ENCODE measurements around the gene MICU1. TPM values are rescaled to one million over a fixed set of nuclear protein-coding genes. Genes with fewer than 3 reads are reported as not detected.

MICU1 gene
- total and polyA plus RNA-seq, 2 experiments from 2014 or later, result 27.5 to 52.3 TPM

DNA sequence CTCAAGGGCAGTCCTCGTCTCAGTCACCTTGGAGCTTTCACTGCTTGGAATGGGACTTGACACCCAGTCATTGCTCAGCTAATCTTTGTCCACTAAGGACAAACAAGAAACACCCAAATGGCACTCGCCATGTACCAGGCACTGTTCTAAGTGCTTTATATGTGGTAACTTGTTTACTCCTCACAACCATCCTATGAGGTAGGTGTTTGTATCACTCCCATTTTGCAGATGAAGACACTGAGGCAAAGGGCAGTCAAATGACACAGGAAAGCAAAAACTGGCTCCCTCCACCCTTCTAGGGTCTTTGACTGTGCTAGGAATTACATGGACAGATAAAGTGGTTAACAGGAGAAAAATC is 295.8 kb downstream of the MICU1 start:
- Mint-ChIP-seq H3K27me3 (ENCODE audit: insufficient read depth, low read depth, poor library complexity) (peaks cover 29% of the 10 kb centered on the region), H3K27ac (no peak overlapping the region), H3K36me3 (ENCODE audit: low read depth) (peaks cover 16% of the 10 kb centered on the region), H3K4me1 (peaks cover 53% of the 10 kb centered on the region), H3K9me3 (no peaks in the 10 kb centered on the region; the same call in 1 of the 3 replicates), H3K4me3 (no peak overlapping the region)
- H3K36me3 ChIP-seq (ENCODE audit: insufficient read depth), result no peaks in the 10 kb centered on the region; the same call in 1 of the 2 replicates
- H4K20me1 ChIP-seq (replicated peaks; ENCODE audit: insufficient read depth), result no peaks in the 10 kb centered on the region
- no peak for ATAC-seq
- TF ChIP-seq, protein P1, sequence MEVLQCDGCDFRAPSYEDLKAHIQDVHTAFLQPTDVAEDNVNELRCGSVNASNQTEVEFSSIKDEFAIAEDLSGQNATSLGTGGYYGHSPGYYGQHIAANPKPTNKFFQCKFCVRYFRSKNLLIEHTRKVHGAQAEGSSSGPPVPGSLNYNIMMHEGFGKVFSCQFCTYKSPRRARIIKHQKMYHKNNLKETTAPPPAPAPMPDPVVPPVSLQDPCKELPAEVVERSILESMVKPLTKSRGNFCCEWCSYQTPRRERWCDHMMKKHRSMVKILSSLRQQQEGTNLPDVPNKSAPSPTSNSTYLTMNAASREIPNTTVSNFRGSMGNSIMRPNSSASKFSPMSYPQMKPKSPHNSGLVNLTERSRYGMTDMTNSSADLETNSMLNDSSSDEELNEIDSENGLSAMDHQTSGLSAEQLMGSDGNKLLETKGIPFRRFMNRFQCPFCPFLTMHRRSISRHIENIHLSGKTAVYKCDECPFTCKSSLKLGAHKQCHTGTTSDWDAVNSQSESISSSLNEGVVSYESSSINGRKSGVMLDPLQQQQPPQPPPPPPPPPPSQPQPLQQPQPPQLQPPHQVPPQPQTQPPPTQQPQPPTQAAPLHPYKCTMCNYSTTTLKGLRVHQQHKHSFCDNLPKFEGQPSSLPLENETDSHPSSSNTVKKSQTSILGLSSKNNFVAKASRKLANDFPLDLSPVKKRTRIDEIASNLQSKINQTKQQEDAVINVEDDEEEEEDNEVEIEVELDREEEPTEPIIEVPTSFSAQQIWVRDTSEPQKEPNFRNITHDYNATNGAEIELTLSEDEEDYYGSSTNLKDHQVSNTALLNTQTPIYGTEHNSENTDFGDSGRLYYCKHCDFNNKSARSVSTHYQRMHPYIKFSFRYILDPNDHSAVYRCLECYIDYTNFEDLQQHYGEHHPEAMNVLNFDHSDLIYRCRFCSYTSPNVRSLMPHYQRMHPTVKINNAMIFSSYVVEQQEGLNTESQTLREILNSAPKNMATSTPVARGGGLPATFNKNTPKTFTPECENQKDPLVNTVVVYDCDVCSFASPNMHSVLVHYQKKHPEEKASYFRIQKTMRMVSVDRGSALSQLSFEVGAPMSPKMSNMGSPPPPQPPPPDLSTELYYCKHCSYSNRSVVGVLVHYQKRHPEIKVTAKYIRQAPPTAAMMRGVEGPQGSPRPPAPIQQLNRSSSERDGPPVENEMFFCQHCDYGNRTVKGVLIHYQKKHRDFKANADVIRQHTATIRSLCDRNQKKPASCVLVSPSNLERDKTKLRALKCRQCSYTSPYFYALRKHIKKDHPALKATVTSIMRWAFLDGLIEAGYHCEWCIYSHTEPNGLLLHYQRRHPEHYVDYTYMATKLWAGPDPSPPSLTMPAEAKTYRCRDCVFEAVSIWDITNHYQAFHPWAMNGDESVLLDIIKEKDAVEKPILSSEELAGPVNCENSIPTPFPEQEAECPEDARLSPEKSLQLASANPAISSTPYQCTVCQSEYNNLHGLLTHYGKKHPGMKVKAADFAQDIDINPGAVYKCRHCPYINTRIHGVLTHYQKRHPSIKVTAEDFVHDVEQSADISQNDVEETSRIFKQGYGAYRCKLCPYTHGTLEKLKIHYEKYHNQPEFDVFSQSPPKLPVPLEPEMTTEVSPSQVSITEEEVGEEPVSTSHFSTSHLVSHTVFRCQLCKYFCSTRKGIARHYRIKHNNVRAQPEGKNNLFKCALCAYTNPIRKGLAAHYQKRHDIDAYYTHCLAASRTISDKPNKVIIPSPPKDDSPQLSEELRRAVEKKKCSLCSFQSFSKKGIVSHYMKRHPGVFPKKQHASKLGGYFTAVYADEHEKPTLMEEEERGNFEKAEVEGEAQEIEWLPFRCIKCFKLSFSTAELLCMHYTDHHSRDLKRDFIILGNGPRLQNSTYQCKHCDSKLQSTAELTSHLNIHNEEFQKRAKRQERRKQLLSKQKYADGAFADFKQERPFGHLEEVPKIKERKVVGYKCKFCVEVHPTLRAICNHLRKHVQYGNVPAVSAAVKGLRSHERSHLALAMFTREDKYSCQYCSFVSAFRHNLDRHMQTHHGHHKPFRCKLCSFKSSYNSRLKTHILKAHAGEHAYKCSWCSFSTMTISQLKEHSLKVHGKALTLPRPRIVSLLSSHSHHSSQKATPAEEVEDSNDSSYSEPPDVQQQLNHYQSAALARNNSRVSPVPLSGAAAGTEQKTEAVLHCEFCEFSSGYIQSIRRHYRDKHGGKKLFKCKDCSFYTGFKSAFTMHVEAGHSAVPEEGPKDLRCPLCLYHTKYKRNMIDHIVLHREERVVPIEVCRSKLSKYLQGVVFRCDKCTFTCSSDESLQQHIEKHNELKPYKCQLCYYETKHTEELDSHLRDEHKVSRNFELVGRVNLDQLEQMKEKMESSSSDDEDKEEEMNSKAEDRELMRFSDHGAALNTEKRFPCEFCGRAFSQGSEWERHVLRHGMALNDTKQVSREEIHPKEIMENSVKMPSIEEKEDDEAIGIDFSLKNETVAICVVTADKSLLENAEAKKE (CRISPR knock-in tag; IDR thresholded peaks at IDR 0.05), result no peak
- TF ChIP-seq, protein P2, sequence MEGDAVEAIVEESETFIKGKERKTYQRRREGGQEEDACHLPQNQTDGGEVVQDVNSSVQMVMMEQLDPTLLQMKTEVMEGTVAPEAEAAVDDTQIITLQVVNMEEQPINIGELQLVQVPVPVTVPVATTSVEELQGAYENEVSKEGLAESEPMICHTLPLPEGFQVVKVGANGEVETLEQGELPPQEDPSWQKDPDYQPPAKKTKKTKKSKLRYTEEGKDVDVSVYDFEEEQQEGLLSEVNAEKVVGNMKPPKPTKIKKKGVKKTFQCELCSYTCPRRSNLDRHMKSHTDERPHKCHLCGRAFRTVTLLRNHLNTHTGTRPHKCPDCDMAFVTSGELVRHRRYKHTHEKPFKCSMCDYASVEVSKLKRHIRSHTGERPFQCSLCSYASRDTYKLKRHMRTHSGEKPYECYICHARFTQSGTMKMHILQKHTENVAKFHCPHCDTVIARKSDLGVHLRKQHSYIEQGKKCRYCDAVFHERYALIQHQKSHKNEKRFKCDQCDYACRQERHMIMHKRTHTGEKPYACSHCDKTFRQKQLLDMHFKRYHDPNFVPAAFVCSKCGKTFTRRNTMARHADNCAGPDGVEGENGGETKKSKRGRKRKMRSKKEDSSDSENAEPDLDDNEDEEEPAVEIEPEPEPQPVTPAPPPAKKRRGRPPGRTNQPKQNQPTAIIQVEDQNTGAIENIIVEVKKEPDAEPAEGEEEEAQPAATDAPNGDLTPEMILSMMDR (conservative IDR thresholded peaks at IDR 0.05; ENCODE audit: low read depth in 2 of 2), result no peak
- TF ChIP-seq NANOG (IDR thresholded peaks at IDR 0.05; ENCODE audit: borderline replicate concordance), result no peak
- no peak for TF ChIP-seq JUNB (IDR thresholded peaks at IDR 0.05; ENCODE audit: unreplicated experiment)
- no peak for TF ChIP-seq ZNF114 (CRISPR knock-in tag; IDR thresholded peaks at IDR 0.05)
- TF ChIP-seq CREB1 (CRISPR knock-in tag; IDR thresholded peaks at IDR 0.05; ENCODE audit: low read depth), result no peak
- no peak for TF ChIP-seq EZH2 (IDR thresholded peaks at IDR 0.05; ENCODE audit: low read depth, unreplicated experiment)
- TF ChIP-seq POLR2AphosphoS5 (IDR thresholded peaks at IDR 0.05; ENCODE audit: low read depth), result no peak
- TF ChIP-seq STAT1 (IDR thresholded peaks at IDR 0.05; ENCODE audit: unreplicated experiment), result no peak
- H3K4me3 ChIP-seq, result no peak overlapping the region
- no peaks in the 10 kb centered on the region for H3K79me2 ChIP-seq (replicated peaks; ENCODE audit: insufficient read depth)
- DNase-seq (ENCODE audit: low spot score), result no peak
- no peak overlapping the region for H3K4me2 ChIP-seq
- H3K27me3 ChIP-seq (ENCODE audit: insufficient read depth), result no peaks in the 10 kb centered on the region
- H3K4me1 ChIP-seq (ENCODE audit: insufficient read depth), result peaks cover 16% of the 10 kb centered on the region
- no peak overlapping the region for H2AFZ ChIP-seq
- peaks cover 16% of the 10 kb centered on the region for H3F3A ChIP-seq (replicated peaks; ENCODE audit: low read depth)
- no peaks in the 10 kb centered on the region for H3K9me2 ChIP-seq (ENCODE audit: insufficient read depth)
- no peak overlapping the region for H3K27ac ChIP-seq (ENCODE audit: low read depth)

Data from GM23338 (cell line).